ENCODE measurements around the gene CD177.

CD177 gene

DNA sequence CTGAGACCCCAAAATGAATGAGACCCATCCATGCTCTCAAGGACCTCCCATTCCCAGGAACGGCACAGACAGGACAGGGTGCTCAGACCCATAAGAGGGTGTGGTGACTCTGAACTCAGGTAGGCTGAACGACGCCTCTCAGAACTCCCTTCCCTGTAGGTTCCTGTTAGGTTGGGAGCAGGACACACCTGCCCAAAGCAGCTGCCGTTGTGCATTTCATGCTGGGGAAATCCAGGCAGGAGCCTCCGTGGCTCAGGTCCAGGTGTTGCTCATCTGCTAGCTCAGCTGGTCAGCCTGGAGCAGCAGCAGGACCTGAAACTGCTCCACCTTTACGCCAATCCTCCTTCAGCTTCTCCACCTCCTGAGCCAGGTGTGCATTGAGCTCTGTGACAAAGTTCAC, 42.1 kb downstream of the CD177 start:
- no peak overlapping the region for H3K27ac ChIP-seq
- TF ChIP-seq ZFX (IDR thresholded peaks at IDR 0.05): no peak
- TF ChIP-seq, protein P1, sequence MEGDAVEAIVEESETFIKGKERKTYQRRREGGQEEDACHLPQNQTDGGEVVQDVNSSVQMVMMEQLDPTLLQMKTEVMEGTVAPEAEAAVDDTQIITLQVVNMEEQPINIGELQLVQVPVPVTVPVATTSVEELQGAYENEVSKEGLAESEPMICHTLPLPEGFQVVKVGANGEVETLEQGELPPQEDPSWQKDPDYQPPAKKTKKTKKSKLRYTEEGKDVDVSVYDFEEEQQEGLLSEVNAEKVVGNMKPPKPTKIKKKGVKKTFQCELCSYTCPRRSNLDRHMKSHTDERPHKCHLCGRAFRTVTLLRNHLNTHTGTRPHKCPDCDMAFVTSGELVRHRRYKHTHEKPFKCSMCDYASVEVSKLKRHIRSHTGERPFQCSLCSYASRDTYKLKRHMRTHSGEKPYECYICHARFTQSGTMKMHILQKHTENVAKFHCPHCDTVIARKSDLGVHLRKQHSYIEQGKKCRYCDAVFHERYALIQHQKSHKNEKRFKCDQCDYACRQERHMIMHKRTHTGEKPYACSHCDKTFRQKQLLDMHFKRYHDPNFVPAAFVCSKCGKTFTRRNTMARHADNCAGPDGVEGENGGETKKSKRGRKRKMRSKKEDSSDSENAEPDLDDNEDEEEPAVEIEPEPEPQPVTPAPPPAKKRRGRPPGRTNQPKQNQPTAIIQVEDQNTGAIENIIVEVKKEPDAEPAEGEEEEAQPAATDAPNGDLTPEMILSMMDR (conservative IDR thresholded peaks at IDR 0.05): no peak

DNA sequence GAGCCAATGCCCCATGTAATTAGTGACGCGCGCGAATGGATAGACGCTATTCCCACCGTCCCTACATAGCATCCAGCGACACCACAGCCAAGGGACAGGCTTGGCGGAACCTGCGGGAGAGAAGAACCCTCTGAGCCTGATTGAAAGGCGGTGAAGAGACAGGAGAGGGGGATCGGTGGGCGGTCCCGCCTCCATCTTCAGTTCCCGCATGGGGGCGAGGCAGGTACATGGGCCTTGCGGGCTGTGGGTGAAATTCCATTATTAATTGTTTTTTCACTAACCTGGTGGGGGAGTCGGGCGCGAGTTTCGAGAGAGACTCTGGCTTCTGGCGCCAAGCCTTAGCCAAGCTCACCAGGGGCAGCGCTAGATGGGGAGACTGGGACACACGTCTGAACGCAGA, 52.8 kb downstream of the CD177 start:
- no peak for TF ChIP-seq ZFX (IDR thresholded peaks at IDR 0.05)
- TF ChIP-seq, protein P1 (conservative IDR thresholded peaks at IDR 0.05): no peak

DNA sequence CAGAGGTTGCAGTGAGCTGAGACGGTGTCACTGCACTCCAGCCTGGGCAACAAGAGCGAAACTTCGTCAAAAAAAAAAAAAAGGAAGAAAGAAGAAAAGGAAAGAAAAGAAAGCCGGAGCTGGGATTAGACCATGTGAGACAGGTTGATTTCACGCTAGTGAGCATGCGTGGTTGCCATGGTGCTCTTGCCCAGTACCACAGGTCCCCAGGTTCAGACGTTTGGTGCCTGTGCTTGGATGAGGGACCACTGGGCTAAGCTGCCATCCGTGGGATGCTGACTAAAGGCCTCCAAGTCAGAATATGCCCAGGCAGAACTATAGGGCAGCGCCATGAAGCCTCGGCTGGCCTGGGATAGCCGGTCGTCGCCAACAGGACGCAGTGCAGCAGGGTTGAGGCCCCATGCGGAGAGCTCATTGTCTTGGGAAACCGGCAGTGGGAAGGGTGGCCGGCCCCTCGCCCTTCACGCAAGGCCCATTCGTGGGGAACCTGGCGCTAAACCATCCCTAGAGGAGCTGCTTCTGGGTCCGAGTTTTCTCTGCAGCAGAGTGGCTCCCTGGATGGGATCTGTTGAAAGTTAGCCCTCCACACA, 54.0 kb downstream of the CD177 start:
- no peak overlapping the region for H3K27ac ChIP-seq
- no peak for TF ChIP-seq ZFX (IDR thresholded peaks at IDR 0.05)
- TF ChIP-seq, protein P1 (conservative IDR thresholded peaks at IDR 0.05): no peak

More for the DNA sequence above, 52.8 kb downstream of the CD177 start:
- H3K27ac ChIP-seq: no peak overlapping the region

DNA sequence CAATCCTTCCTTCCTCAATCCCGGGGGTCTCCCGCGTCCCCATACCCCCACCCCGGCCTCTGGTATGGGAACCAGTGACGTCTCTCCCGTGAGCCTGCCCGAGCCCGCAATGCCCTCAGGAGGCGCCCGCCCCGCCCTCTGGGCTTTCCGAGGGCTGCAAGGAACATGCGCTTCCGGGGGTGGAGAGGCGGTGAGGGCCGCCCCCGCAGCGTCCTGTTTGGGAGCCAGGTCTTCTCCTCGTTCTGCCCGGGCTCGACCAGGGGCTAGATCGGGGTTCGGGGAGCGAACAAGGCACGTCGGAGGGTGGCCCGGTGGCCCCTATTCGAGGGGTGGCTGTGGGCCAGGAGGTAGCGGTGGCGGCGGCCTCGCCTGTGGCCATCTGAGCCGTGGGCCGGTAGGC, 54.6 kb downstream of the CD177 start:
- no peak overlapping the region for H3K27ac ChIP-seq
- no peak for TF ChIP-seq ZFX (IDR thresholded peaks at IDR 0.05)
- TF ChIP-seq, protein P1 (conservative IDR thresholded peaks at IDR 0.05): no peak

DNA sequence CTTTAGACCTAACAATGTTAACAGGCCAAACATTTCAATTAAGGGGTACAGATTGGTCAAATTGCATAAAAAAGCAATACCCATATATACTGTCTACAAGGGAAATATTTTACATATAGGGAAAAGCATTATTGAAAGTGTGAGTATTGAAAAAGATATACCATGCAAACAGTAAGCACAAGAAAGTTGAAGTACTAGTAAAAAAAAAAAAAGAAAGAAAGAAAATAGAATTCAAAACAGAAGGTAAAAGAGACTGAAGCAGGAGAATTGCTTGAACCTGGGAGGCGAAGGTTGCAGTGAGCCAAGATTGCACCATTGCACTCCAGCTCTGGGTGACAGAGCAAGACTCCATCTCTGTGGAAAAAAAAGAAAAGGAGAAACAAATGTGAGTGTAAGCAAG, 55.9 kb downstream of the CD177 start:
- H3K27ac ChIP-seq: no peak overlapping the region
- TF ChIP-seq, protein P1 (conservative IDR thresholded peaks at IDR 0.05): no peak
- TF ChIP-seq ZFX (IDR thresholded peaks at IDR 0.05): no peak

DNA sequence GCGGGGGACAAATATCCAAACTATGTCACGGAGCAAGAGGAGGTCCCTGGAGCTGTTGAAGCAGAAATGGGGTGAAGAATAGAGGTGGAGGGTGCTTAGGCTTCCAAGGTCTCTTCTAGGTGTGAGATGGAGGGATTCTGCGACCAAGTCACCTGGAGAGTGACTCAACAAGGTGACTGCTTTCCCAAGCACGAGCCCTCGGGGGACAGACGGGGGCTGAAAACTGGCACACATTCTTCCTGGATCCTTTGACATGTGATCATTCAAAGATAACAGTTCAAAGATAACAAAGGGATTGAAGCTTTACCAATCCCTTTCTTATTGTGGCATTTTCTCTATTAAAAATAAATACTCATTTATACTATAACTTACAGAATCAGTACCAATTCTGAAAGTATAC, 59.0 kb downstream of the CD177 start:
- TF ChIP-seq ZFX (IDR thresholded peaks at IDR 0.05): no peak
- TF ChIP-seq, protein P1 (conservative IDR thresholded peaks at IDR 0.05): no peak

More for the DNA sequence above, 59.0 kb downstream of the CD177 start:
- H3K27ac ChIP-seq: no peak overlapping the region

All from C4-2B (cell line).